Aorta (tissue), 5 donors: ENCODE results near the gene PRKAG3. TPM values are rescaled to one million over a fixed set of nuclear protein-coding genes. Genes with fewer than 3 reads are reported as not detected.

Experiments
- ATAC-seq: fragments of 200-7000 bp; cut with Tn5 transposase; one replicate; pipeline ENCODE4 v1.9.1; 2022; ENCODE audit warnings: moderate library complexity; ENCODE audit not compliant: low FRiP score
- DNase-seq, 2 donors: peaks; one replicate each; pipeline ENCODE4 v3.0.0-alpha.2; 2020
- H3K27ac ChIP-seq, 2 donors: one replicate each; pipeline ENCODE4 v1.5.1; 2013; ENCODE audit warnings: low read length in 2 of 2, mild to moderate bottlenecking in 2 of 2, moderate library complexity in 2 of 2, control low read depth in 1 of 2, inconsistent platforms in 1 of 2, low read depth in 1 of 2
- H3K27me3 ChIP-seq, 2 donors: one replicate each; pipeline ENCODE4 v1.6.1; 2013; ENCODE audit warnings: control low read depth in 1 of 2, low read length in 1 of 2, mild to moderate bottlenecking in 1 of 2, moderate library complexity in 1 of 2; ENCODE audit not compliant: insufficient read depth in 2 of 2, control insufficient read depth in 1 of 2
- H3K36me3 ChIP-seq, 2 donors: one replicate each; pipeline ENCODE4 v1.6.1; 2013; ENCODE audit warnings: control low read depth in 1 of 2, low read length in 1 of 2, mild to moderate bottlenecking in 1 of 2; ENCODE audit not compliant: insufficient read depth in 2 of 2, control insufficient read depth in 1 of 2
- H3K4me1 ChIP-seq, 2 donors: one replicate each; pipeline ENCODE4 v1.6.1; 2013; ENCODE audit warnings: low read length in 2 of 2, control low read depth in 1 of 2, mild to moderate bottlenecking in 1 of 2, moderate library complexity in 1 of 2; ENCODE audit not compliant: insufficient read depth in 2 of 2, control insufficient read depth in 1 of 2
- H3K4me3 ChIP-seq, 2 donors: one replicate each; pipeline ENCODE4 v1.5.1; 2013; ENCODE audit warnings: low read length in 2 of 2, control low read depth in 1 of 2, mild to moderate bottlenecking in 1 of 2
- H3K9me3 ChIP-seq: one replicate; pipeline ENCODE4 v1.6.1; 2013; ENCODE audit warnings: mild to moderate bottlenecking, low read length; ENCODE audit not compliant: control insufficient read depth
- WGBS, 2 donors: extraction: QIAGEN DNeasy Blood & Tissue Kit; methylation state at CpG; one replicate each; pipeline ENCODE4 v1.1.7; 2013; 5-methylcytosine and 5-hydroxymethylcytosine counted together
- intact Hi-C, 2 donors: fragments of 100-400 bp; cut with DNase I; formaldehyde crosslinking; loops; one replicate each; pipeline versions ENCODE4 v1.14.2 to v1.15.0; 2022
- polyA plus RNA-seq, 2 donors: library from polyadenylated mRNA; stranded (reverse); fragments of 200-250 nt; gene quantifications; one replicate each; pipeline ENCODE4 v1.2.3, GENCODE V29; 2013
- total RNA-seq, 2 donors: library from RNA; stranded (reverse); fragmentation: NEBNext Ultra II Directional; extraction: Animal tissue kit (Norgen Biotek cat#: 25700); gene quantifications; one replicate each; pipeline ENCODE4 v1.2.1, GENCODE V29; 2021
- donor health status: healthy with polysubstance abuse.
- donor health status: Bipolar disorder and iron deficiency.
- donor health status: DM: no; HTN: no; CAD: no.
- donor health status: DM: no; HTN: no; CAD: no.
- donor health status: DM: yes; HTN: yes; CAD: no.

PRKAG3 gene
- total and polyA plus RNA-seq, 4 donors = 0.13 to 1.0 (median 0.20) TPM

DNA sequence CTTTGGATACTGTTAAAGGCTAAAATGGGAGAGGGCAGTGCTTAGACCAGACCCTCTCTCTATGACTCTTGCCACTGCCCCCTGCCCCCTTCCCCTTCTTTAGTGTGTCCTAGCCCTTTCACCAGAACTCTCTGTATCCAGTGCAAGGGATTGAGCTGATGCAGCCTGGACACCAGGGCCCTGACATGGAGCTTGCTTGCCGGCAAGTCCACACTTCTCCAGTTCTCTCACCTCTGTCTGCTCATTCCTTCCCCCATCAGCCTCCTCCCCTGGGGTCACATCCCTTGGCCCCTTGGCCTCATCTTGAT, 26.5 kb upstream of the PRKAG3 start:
- H3K27me3 ChIP-seq = no peaks in the 10 kb centered on the region
- H3K4me1 ChIP-seq = no peaks in the 10 kb centered on the region
- 37 to 52% methylated on average over 1 of the region's 1 CpG for WGBS, 2 donors
- H3K9me3 ChIP-seq = no peaks in the 10 kb centered on the region
- DNase-seq (peak in 1 of 2 donors; percentile 39), ATAC-seq (no peak)
- intact Hi-C loops = no loop called here
- no peak overlapping the region for H3K27ac ChIP-seq
- no peaks in the 10 kb centered on the region for H3K36me3 ChIP-seq
- no peak overlapping the region for H3K4me3 ChIP-seq

- Histone ChIP-seq H3K27me3 (no peaks in the 10 kb centered on the region), H3K4me3 (no peak overlapping the region), H3K9me3 (no peaks in the 10 kb centered on the region), H3K36me3 (no peaks in the 10 kb centered on the region), H3K27ac (no peak overlapping the region), H3K4me1 (no peaks in the 10 kb centered on the region)
- DNase-seq (peak in 1 of 2 donors; percentile 38), ATAC-seq (no peak)
- intact Hi-C loops = no loop called here
- WGBS, 2 donors = 39 to 45% methylated on average over 10 of the region's 10 CpGs
Measured at GRCh38 chr2:218857371-218858137, 26.0 kb upstream of the PRKAG3 start.

DNA sequence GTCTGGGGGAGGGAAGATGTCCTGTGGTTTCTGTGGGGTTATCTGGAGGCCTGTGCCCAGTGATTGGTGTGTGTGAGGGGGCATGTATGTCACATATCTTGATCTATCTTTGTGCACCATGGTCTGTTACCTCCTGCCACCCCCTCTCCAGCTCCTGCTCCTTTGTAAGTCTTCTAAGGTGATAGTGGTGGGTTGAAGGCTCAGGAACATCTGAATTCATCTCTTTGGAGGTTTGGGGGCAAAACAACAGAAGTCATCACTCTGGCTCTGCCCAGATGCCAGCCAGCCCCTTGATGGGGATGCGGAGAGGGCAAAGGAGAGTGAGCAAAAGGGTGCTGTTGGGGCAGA, 25.3 kb upstream of the PRKAG3 start:
- ATAC-seq (no peak), DNase-seq (no peak)
- Histone ChIP-seq H3K27me3 (no peaks in the 10 kb centered on the region), H3K36me3 (no peaks in the 10 kb centered on the region), H3K27ac (no peak overlapping the region), H3K4me1 (no peaks in the 10 kb centered on the region), H3K9me3 (no peaks in the 10 kb centered on the region), H3K4me3 (no peak overlapping the region)
- intact Hi-C loops = no loop called here
- 96 to 100% methylated on average over 1 of the region's 1 CpG for WGBS, 2 donors

DNA sequence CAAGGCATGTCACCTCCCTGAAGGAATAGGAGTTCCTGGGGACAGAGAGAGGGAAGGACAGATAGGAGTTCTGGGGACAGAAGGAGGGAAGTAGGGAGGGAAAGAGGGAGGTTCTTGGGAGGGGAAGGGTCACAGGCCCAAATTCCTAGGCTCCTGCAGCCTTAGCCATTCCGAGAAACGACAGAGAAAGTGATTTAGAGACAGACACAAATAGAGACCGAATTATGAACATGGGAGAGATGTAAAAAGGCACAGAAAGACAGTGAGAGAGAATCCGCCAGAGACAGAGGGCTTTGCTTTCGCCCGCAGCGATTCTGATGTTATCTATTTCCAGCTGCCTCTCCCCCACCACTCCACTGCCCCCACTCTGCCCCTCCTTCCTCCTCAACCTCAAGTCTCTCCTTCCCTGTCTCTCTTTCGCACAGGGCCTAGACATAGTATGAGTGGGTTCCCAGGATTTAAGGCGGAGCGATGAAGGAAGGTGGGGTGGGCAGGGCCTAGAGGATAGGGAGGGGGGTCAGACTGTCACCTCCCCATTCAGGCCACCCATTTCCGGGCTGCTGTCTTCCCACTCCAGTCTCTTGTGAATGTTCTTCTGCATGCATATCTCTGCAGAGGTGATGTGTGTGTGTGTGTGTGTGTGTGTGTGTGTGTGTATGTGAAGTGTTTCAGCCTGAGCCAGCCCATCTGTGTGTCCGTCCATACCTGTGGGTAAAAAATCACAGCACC, 24.7 kb upstream of the PRKAG3 start:
- DNase-seq (peak in 1 of 2 donors; percentile 34), ATAC-seq (no peak)
- H3K4me3 ChIP-seq = no peak overlapping the region
- intact Hi-C loops = no loop called here
- no peaks in the 10 kb centered on the region for H3K9me3 ChIP-seq
- WGBS, 2 donors = 71 to 84% methylated on average over 12 of the region's 12 CpGs
- H3K27me3 ChIP-seq = no peaks in the 10 kb centered on the region
- H3K27ac ChIP-seq = no peak overlapping the region
- no peaks in the 10 kb centered on the region for H3K4me1 ChIP-seq
- H3K36me3 ChIP-seq = no peaks in the 10 kb centered on the region

- intact Hi-C loops = no loop called here
- no peaks in the 10 kb centered on the region for H3K27me3 ChIP-seq
- no peak overlapping the region for H3K27ac ChIP-seq
- no peaks in the 10 kb centered on the region for H3K36me3 ChIP-seq
- no peak overlapping the region for H3K4me3 ChIP-seq
- DNase-seq (peak in 1 of 2 donors; percentile 42), ATAC-seq (no peak)
- 75 to 81% methylated on average over 14 of the region's 14 CpGs for WGBS, 2 donors
- H3K9me3 ChIP-seq = no peaks in the 10 kb centered on the region
- no peaks in the 10 kb centered on the region for H3K4me1 ChIP-seq
Measured at GRCh38 chr2:218855305-218856166, 23.9 kb upstream of the PRKAG3 start.

DNA sequence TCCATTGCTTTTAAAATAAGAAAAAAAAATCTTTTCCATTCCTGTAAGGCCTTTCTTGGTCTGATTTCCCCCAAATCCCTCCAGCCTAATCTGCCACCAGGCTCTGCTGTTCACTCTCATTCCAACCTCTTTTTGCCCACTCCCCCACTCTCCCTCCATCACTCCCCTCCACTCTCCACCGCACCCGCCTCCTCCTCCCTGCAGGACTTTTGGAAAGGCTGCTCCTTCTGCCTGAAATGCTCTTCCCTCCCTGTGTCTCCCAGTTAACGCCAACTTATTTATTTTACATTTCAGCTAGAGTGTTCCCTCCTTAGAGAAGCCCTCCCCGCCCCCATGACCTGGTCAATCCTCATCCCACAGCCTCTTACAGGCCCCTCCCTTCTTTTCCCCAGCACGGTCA, 23.3 kb upstream of the PRKAG3 start:
- intact Hi-C loops = no loop called here
- H3K27me3 ChIP-seq = no peaks in the 10 kb centered on the region

GRCh38 chr2:218853766-218854165, 22.2 kb upstream of the PRKAG3 start:
- Histone ChIP-seq H3K36me3 (no peaks in the 10 kb centered on the region), H3K27me3 (no peaks in the 10 kb centered on the region), H3K4me3 (no peak overlapping the region), H3K4me1 (no peaks in the 10 kb centered on the region), H3K27ac (no peak overlapping the region), H3K9me3 (no peaks in the 10 kb centered on the region)
- ATAC-seq (peak; percentile 40), DNase-seq (peak in 1 of 2 donors; percentile 31)
- WGBS, 2 donors = 64 to 66% methylated on average over 5 of the region's 5 CpGs
- intact Hi-C loops = no loop called here

More for the DNA sequence above, 23.3 kb upstream of the PRKAG3 start:
- no peaks in the 10 kb centered on the region for H3K9me3 ChIP-seq
- H3K4me3 ChIP-seq = no peak overlapping the region
- no peak overlapping the region for H3K27ac ChIP-seq
- no peaks in the 10 kb centered on the region for H3K36me3 ChIP-seq
- no peaks in the 10 kb centered on the region for H3K4me1 ChIP-seq
- ATAC-seq (no peak), DNase-seq (peak in 1 of 2 donors; percentile 9)
- WGBS, 2 donors = 71 to 77% methylated on average over 5 of the region's 5 CpGs

DNA sequence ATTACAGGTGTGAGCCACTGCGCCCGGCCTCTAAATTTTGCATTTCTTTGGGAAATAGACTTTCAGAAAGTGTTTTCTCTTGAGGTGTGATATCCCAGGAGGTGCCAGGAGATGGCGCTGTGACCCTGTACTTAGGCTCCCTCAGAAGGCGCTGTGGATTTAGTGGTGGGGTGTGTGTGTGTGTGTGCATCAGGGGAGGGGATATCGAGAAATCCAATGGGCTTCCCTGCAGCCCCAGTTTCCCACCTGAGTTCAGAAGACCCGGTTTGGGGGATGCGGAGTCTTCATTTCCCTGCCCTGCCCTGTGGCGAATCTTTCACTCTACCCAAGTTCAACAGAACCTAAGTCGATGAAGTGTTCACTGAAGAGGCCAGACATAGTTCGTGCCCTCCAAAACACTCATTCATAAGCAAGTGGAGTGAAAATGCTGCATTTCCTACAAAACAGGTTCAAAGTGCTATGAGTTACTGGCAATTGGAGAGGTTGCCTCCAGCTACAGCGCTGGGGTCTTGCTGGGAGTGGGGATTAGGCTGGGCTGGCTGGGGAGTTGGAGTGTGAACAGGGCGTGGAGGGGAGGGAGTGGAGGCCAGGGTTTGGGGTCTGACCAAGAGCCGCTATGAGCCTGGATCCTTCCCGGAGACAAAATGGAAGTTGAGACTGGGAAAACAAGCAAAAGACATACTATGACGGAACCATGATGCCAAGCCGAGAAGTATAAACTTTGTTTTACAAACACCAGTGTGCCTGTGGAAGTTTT, 21.5 kb upstream of the PRKAG3 start:
- no peak overlapping the region for H3K4me3 ChIP-seq
- 26 to 29% methylated on average over 16 of the region's 16 CpGs for WGBS, 2 donors
- ATAC-seq (peak; percentile 72), DNase-seq (peak; percentile 61 to 83)
- H3K27me3 ChIP-seq = no peaks in the 10 kb centered on the region
- H3K4me1 ChIP-seq = no peaks in the 10 kb centered on the region
- H3K27ac ChIP-seq = no peak overlapping the region
- H3K36me3 ChIP-seq = no peaks in the 10 kb centered on the region
- intact Hi-C loops = no loop called here
- H3K9me3 ChIP-seq = no peaks in the 10 kb centered on the region
